Natural killer cell (primary cell): ENCODE data around the gene CBX7. TPM values are rescaled to one million over a fixed set of nuclear protein-coding genes. Genes with fewer than 3 reads are reported as not detected.

Experiments used
- ATAC-seq, 3 donors: fragments of 150-1000 bp in 2 of 3; fragments of 200-7000 bp in 1 of 3; cut with Tn5 transposase; 1 replicate in 1 of 3; 2 replicates in 2 of 3; pipeline ENCODE4 v1.10.0; 2021; ENCODE audit warnings: mild to moderate bottlenecking in 2 of 3, moderate library complexity in 2 of 3
- DNase-seq, 2 donors: peaks; one replicate each; pipeline versions ENCODE4 v3.0.0 to v3.0.0-alpha.2; 2013 to 2021; ENCODE audit warnings: mixed read lengths in 1 of 2
- H3K27ac ChIP-seq: one replicate; pipeline ENCODE4 v1.5.1; 2013; ENCODE audit warnings: mild to moderate bottlenecking, low read length
- H3K27me3 ChIP-seq: one replicate; pipeline ENCODE4 v1.6.1; 2013; ENCODE audit warnings: low read length; ENCODE audit not compliant: control insufficient read depth, insufficient read depth
- H3K36me3 ChIP-seq: one replicate; pipeline ENCODE4 v1.6.1; 2013; ENCODE audit warnings: low read length; ENCODE audit not compliant: control insufficient read depth, insufficient read depth
- H3K4me1 ChIP-seq: one replicate; pipeline ENCODE4 v1.6.1; 2013; ENCODE audit warnings: low read length; ENCODE audit not compliant: control insufficient read depth, insufficient read depth
- H3K4me3 ChIP-seq: one replicate; pipeline ENCODE4 v1.5.1; 2013; ENCODE audit warnings: low read length
- H3K9me3 ChIP-seq: one replicate; pipeline ENCODE4 v1.6.1; 2013; ENCODE audit warnings: low read length; ENCODE audit not compliant: control insufficient read depth, insufficient read depth
- H3K27ac Mint-ChIP-seq, 2 donors: one replicate each; pipeline ENCODE4 v1.8.0; 2022; ENCODE audit warnings: mild to moderate bottlenecking in 2 of 2, mixed read lengths in 2 of 2, moderate library complexity in 1 of 2
- H3K27me3 Mint-ChIP-seq, 2 donors: one replicate each; pipeline ENCODE4 v1.8.0; 2022; ENCODE audit warnings: low read depth in 2 of 2, mixed read lengths in 2 of 2
- H3K36me3 Mint-ChIP-seq: one replicate; pipeline ENCODE4 v1.8.0; 2022; ENCODE audit warnings: mixed read lengths
- H3K4me1 Mint-ChIP-seq, 2 donors: one replicate each; pipeline ENCODE4 v1.8.0; 2022; ENCODE audit warnings: mixed read lengths in 2 of 2
- H3K4me3 Mint-ChIP-seq: one replicate; pipeline ENCODE4 v1.8.0; 2022; ENCODE audit warnings: mild to moderate bottlenecking, moderate library complexity, mixed read lengths
- H3K9me3 Mint-ChIP-seq, 2 donors: one replicate each; pipeline ENCODE4 v1.8.0; 2022; ENCODE audit warnings: mixed read lengths in 2 of 2
- WGBS: methylation state at CpG from one replicate; pipeline ENCODE4 v1.1.7; 2013; ENCODE audit warnings: missing lambda C conversion rate; ENCODE audit not compliant: insufficient coverage; 5-methylcytosine and 5-hydroxymethylcytosine counted together
- intact Hi-C: fragments of 100-400 bp; cut with micrococcal nuclease; formaldehyde crosslinking; loops from one replicate; pipeline ENCODE4 v1.14.2; 2022
- total RNA-seq, 4 donors: library from RNA; stranded (reverse); fragments of 120-200 nt in 1 of 4; gene quantifications; one replicate each; pipeline versions ENCODE4 v1.2.3 to v1.2.4, GENCODE V29; 2013 to 2022
- TF ChIP-seq, protein P1 (sequence below): fragments of 200-600 bp; IDR thresholded peaks from one replicate; pipeline ENCODE4 v1.8.0; 2022; ENCODE audit warnings: antibody characterized with exemption

The CBX7 gene
- total RNA-seq, 3 donors from 2014 or later (not counting 1 experiment from before 2014, with no cell fraction given): 49.6 to 52.9 (median 50.0) TPM

DNA sequence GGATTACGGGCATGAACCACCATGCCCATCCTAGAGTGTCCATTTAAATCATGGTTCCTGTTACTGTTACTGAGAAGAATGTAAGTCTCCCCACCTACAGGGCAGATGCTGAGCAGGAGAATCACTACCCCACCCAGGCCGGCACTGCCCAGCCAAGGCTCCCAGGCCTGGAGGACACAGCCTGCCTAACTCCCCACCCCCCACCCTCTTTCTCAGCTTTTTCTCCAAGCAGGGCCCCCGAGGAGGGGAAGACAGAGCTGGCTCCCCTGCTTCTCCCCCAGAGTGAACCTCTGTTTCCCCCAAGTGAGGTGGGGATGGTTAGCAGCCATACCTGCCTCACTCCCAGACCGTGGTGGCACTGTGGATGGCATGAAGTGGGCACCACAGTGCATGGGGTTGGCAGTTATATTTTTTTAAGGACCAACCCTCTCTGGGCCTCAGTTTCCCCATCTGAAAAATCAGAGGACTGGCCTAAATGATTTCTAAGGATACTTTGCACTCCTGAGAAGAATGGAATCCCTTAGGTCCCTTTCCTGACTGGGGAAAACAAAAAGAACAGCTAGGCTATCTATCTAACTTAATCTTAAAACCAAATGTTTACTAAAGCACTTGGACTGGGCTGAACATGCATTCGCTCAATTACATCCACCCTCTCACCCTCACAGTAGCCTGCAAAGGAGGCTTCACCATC lies 5.0 kb downstream of the CBX7 start:
- H3K4me1 Mint-ChIP-seq: peaks cover 19 to 50% of the 10 kb centered on the region in 2 donors
- no peaks in the 10 kb centered on the region for H3K36me3 Mint-ChIP-seq
- no peaks in the 10 kb centered on the region for H3K27me3 ChIP-seq
- no peaks in the 10 kb centered on the region for H3K9me3 Mint-ChIP-seq
- no peak overlapping the region for H3K4me3 Mint-ChIP-seq
- H3K4me3 ChIP-seq: no peak overlapping the region
- no peaks in the 10 kb centered on the region for H3K9me3 ChIP-seq
- TF ChIP-seq, protein P1, sequence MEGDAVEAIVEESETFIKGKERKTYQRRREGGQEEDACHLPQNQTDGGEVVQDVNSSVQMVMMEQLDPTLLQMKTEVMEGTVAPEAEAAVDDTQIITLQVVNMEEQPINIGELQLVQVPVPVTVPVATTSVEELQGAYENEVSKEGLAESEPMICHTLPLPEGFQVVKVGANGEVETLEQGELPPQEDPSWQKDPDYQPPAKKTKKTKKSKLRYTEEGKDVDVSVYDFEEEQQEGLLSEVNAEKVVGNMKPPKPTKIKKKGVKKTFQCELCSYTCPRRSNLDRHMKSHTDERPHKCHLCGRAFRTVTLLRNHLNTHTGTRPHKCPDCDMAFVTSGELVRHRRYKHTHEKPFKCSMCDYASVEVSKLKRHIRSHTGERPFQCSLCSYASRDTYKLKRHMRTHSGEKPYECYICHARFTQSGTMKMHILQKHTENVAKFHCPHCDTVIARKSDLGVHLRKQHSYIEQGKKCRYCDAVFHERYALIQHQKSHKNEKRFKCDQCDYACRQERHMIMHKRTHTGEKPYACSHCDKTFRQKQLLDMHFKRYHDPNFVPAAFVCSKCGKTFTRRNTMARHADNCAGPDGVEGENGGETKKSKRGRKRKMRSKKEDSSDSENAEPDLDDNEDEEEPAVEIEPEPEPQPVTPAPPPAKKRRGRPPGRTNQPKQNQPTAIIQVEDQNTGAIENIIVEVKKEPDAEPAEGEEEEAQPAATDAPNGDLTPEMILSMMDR: no peak
- WGBS: 95% methylated on average over 4 of the region's 5 CpGs
- peak overlapping the region; percentile 72 for H3K27ac ChIP-seq
- peaks cover 73% of the 10 kb centered on the region for H3K4me1 ChIP-seq
- intact Hi-C loops: no loop called here
- H3K36me3 ChIP-seq: peaks cover 15% of the 10 kb centered on the region
- DNase-seq: no peak
- peak overlapping the region; percentile 92 to 98 for H3K27ac Mint-ChIP-seq
- no peak for ATAC-seq
- no peaks in the 10 kb centered on the region for H3K27me3 Mint-ChIP-seq

DNA sequence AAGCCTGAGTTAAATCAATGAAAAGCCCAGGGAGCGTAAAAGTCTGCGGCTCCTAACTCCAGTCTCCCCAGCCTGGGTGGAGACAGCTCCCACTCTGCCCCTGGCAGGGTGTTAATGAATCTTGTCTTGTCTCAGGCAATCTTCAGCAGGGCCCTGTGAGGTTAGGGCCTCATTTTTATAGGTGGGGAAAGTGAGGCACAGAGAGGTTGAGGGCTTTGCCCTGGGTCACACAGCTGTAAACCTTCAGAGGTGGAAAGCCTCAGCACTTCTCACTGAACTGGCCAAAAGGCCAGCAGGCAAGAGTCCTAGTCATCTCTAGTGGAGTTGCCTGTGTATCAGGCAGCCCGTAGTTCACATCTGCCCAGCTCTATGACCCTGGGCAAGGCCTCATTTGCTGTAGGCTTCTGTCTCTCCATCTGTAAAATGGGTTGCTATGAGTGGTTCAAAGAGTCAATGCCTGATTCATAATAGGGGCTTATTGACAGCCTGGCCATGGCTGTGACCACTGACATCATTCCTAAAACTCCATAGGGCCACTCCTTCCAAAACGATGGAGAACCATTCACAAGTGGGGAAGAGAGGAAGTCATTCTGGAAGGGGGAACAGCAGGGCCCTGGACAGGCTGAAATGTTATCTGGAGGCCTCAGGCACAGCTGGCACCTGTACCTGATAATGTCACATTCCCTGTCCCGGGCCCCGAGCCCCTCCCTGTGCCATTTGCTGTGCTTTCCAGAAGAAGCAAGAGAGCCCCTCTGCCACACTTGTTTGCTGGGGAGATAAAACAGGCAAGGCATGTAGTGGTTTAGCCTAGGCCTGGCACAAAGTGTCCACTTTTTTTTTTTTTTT lies 6.0 kb downstream of the CBX7 start:
- Mint-ChIP-seq H3K27ac (peak overlapping the region; percentile 92 to 98), H3K9me3 (no peaks in the 10 kb centered on the region), H3K36me3 (no peaks in the 10 kb centered on the region), H3K27me3 (no peaks in the 10 kb centered on the region), H3K4me1 (peaks cover 18 to 47% of the 10 kb centered on the region in 2 donors), H3K4me3 (peak overlapping the region; percentile 87)
- H3K27me3 ChIP-seq: no peaks in the 10 kb centered on the region
- H3K4me3 ChIP-seq: peak overlapping the region; percentile 45
- H3K27ac ChIP-seq: peak overlapping the region; percentile 90
- H3K4me1 ChIP-seq: peaks cover 67% of the 10 kb centered on the region
- 81% methylated on average over 6 of the region's 6 CpGs for WGBS
- intact Hi-C loops: no loop called here
- peaks cover 15% of the 10 kb centered on the region for H3K36me3 ChIP-seq
- no peaks in the 10 kb centered on the region for H3K9me3 ChIP-seq
- DNase-seq (no peak), ATAC-seq (no peak)
- TF ChIP-seq, protein P1: no peak

DNA sequence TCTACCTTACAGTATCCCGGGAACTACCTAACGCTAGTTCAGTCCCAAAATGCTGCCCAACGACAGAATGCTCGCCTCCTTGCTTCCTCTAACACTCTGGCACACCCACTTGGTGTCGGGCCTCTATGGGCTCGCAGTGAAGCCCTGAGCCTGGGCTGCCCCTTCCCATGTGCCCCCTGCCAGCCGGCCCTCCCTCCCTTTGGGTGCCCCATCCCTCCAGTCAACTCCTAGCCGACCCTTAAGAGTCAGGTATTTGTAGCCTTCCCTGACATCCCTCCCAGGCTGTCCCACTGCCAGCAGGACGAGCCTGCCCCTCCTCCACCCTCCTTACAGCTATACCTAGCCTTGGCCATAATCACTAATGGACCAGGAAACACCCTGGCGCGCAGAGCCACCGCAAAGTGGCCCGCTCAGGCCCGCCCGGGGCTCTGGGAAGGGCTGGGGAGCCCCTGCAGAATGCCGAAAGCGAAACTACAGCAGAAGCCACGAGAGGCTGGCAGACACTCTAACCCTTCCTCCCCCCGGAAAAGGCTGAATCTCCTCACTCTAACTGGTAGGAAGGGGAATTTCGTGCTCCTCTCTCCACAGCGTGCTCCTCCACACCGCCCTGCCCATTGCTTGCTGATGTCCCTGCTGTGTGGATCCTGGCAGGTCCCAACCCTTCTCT lies 8.2 kb downstream of the CBX7 start:
- H3K27ac ChIP-seq: peak overlapping the region; percentile 78
- ATAC-seq (peak; percentile 58 to 66 (median 61)), DNase-seq (peak; percentile 55 to 88)
- H3K36me3 ChIP-seq: peaks cover 13% of the 10 kb centered on the region
- no peaks in the 10 kb centered on the region for H3K36me3 Mint-ChIP-seq
- no peaks in the 10 kb centered on the region for H3K27me3 ChIP-seq
- H3K27ac Mint-ChIP-seq: peak overlapping the region; percentile 93 to 98
- peak overlapping the region; percentile 93 for H3K4me3 Mint-ChIP-seq
- WGBS: 7% methylated on average over 22 of the region's 22 CpGs
- no peaks in the 10 kb centered on the region for H3K9me3 Mint-ChIP-seq
- peaks cover 45% of the 10 kb centered on the region for H3K4me1 ChIP-seq
- TF ChIP-seq, protein P1: no peak
- peaks cover 11 to 27% of the 10 kb centered on the region in 2 donors for H3K4me1 Mint-ChIP-seq
- no peaks in the 10 kb centered on the region for H3K9me3 ChIP-seq
- intact Hi-C loops: loop anchor here (1.0 kb wide), 1 partner anchor 8 kb away; the partner anchor contains the start of gene CBX7
- H3K27me3 Mint-ChIP-seq: no peaks in the 10 kb centered on the region
- H3K4me3 ChIP-seq: peak overlapping the region; percentile 70
